IMR-90 (cell line): ENCODE results near the gene BCL11B.

Experiments used
- BHLHE40 ChIP-seq: fragments of 150-350 bp; IDR thresholded peaks from 2 replicates; pipeline ENCODE4 v1.6.1; 2016; ENCODE audit warnings: mild to moderate bottlenecking, low read depth, low read length
- CTCF ChIP-seq: conservative IDR thresholded peaks from 2 replicates; pipeline ENCODE4 v1.5.1; 2012; ENCODE audit warnings: mild to moderate bottlenecking, low read depth, low read length, improper control_type of control experiment
- ELK1 ChIP-seq: fragments of 150-350 bp; IDR thresholded peaks from 2 replicates; pipeline ENCODE4 v1.6.1; 2016; ENCODE audit warnings: low read depth, mild to moderate bottlenecking, low read length, moderate library complexity, borderline replicate concordance
- MAZ ChIP-seq: IDR thresholded peaks from 2 replicates; pipeline ENCODE4 v1.6.1; 2012; ENCODE audit warnings: low read depth, mild to moderate bottlenecking, low read length, improper control_type of control experiment, moderate library complexity, borderline replicate concordance
- MXI1 ChIP-seq: IDR thresholded peaks from 2 replicates; pipeline ENCODE4 v1.6.1; 2012; ENCODE audit warnings: low read depth, mild to moderate bottlenecking, low read length, moderate library complexity, borderline replicate concordance
- POLR2A ChIP-seq: IDR thresholded peaks from 2 replicates; pipeline ENCODE4 v1.6.1; 2012; ENCODE audit warnings: mild to moderate bottlenecking, low read depth, low read length
- RAD21 ChIP-seq: IDR thresholded peaks from 2 replicates; pipeline ENCODE4 v1.6.1; 2012; ENCODE audit warnings: low read length, improper control_type of control experiment
- USF2 ChIP-seq: fragments of 150-350 bp; IDR thresholded peaks from 2 replicates; pipeline ENCODE4 v1.6.1; 2017; ENCODE audit warnings: mild to moderate bottlenecking, antibody characterized with exemption, low read length, low read depth

- TF ChIP-seq CTCF (no peak), POLR2A (no peak), BHLHE40 (no peak), MAZ (no peak), USF2 (no peak), ELK1 (no peak), MXI1 (no peak), RAD21 (no peak)
Observed at GRCh38 chr14:99300190-99300589, 28.2 kb upstream of the BCL11B start.
